ENCODE results near the gene CARMIL1.

DNA sequence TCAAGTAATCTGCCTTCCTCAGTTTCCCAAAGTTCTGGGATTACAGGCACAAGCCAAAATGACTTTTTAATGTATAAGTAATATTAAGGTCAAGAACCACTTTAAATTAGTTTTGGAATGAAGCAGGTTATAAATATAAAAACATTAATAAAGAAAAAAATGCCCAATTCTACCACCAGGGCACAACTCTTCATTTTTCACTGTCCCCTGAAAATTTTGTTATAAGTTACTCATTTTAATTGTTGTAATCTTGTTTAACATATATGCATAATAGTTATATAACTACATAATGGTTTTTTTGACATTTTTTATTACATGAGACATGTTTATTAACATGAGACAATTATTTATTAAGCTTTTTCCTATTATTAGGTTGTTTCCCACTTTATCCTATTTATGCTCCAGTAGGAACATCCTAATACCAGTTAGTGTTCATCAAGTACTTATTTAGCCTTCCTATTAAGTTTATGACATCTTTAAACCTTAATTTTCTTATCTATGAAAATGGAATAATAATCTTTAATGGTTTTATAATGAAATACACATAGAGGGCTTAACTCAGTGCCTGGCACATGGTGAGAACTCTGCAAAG is 190.7 kb downstream of the CARMIL1 start:
- TF ChIP-seq CTCF (IDR thresholded peaks at IDR 0.05; ENCODE audit: control extremely low read depth in 1 of 3, insufficient read depth in 1 of 3, low read depth in 1 of 3, low read length in 3 of 3) = no peak
- no peak for TF ChIP-seq CEBPB (IDR thresholded peaks at IDR 0.05; ENCODE audit: low read depth, low read length)
- TF ChIP-seq TEAD4 (IDR thresholded peaks at IDR 0.05; ENCODE audit: low read depth, low read length) = no peak
- TF ChIP-seq RAD21 (IDR thresholded peaks at IDR 0.05 in 1 of 2, conservative IDR thresholded peaks at IDR 0.05 in 1 of 2; ENCODE audit: low read depth in 2 of 2, low read length in 2 of 2) = no peak
- no peak for TF ChIP-seq POLR2A (IDR thresholded peaks at IDR 0.05; ENCODE audit: control extremely low read depth in 1 of 2, low read depth in 2 of 2, low read length in 2 of 2)
- no peak for TF ChIP-seq EZH2 (IDR thresholded peaks at IDR 0.05; ENCODE audit: low read depth, low read length, severe bottlenecking)
- TF ChIP-seq JUND (IDR thresholded peaks at IDR 0.05; ENCODE audit: low read length) = no peak
- no peak for TF ChIP-seq EGR1 (IDR thresholded peaks at IDR 0.05; ENCODE audit: borderline replicate concordance, low read depth, low read length)
- no peak for TF ChIP-seq GABPA (IDR thresholded peaks at IDR 0.05; ENCODE audit: borderline replicate concordance, insufficient read depth, low read length)
- TF ChIP-seq HDAC2 (IDR thresholded peaks at IDR 0.05; ENCODE audit: borderline replicate concordance in 1 of 2, low read depth in 2 of 2, low read length in 2 of 2) = no peak

Measured in H1 (cell line).